HG03575 (cell line): ENCODE measurements around the gene HLA-A.
"Not testable (repeated sequence)": the region's sequence is repeated elsewhere in the genome, so short reads cannot be mapped to it uniquely, and the experiment has no call there.

Experiments used
- ATAC-seq: cut with Tn5 transposase; IDR thresholded peaks from one replicate; pipeline ENCODE4 v1.9.1; 2021; ENCODE audit not compliant: unreplicated experiment, insufficient number of reproducible peaks, low FRiP score; ENCODE audit errors: extremely low read depth

HLA-A gene

DNA sequence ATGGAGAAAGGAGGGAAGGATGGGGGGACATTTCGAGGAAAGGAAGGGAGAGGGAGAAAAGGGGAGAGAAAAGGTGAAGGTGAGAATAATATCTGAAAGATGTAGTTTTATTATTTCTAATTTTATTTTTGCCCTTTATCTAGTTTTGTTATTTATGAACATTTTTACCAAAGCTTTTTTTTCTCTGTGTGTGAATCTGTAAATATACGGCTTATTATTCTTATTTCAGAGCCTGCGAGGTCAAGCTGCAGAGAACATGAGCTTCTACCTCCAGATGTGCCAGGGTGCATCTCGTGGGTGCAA, 35.0 kb downstream of the HLA-A start:
- ATAC-seq: no peak

- not testable (repeated sequence) for ATAC-seq
Observed at GRCh38 chr6:29980013-29980412, 37.7 kb downstream of the HLA-A start.

GRCh38 chr6:29980511-29980910, 38.2 kb downstream of the HLA-A start:
- ATAC-seq: no peak

- ATAC-seq: no peak
Observed at GRCh38 chr6:29981211-29981812, 39.0 kb downstream of the HLA-A start.

- ATAC-seq: no peak
Observed at GRCh38 chr6:29982097-29982496, 39.8 kb downstream of the HLA-A start.

- no peak for ATAC-seq
Observed at GRCh38 chr6:29984232-29984631, 41.9 kb downstream of the HLA-A start.

DNA sequence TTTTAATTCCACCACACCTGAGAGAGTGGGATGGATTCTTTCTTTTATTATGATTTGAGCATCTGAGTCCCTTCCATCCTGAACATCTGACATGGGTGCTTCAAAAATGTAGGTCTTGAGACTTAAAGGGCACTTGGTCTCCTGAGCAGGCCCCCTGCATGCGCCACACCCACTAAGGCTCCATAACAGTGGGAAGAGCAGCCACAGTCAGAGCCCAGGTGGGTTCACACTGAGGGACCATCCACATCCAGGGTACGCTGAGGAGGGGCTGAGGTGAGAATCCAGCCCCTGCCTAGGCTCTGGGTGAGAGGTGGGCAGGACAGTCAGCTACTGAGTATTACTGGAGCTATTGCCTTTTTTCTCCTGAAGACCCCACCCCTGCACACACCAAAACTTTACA, 42.7 kb downstream of the HLA-A start:
- no peak for ATAC-seq

DNA sequence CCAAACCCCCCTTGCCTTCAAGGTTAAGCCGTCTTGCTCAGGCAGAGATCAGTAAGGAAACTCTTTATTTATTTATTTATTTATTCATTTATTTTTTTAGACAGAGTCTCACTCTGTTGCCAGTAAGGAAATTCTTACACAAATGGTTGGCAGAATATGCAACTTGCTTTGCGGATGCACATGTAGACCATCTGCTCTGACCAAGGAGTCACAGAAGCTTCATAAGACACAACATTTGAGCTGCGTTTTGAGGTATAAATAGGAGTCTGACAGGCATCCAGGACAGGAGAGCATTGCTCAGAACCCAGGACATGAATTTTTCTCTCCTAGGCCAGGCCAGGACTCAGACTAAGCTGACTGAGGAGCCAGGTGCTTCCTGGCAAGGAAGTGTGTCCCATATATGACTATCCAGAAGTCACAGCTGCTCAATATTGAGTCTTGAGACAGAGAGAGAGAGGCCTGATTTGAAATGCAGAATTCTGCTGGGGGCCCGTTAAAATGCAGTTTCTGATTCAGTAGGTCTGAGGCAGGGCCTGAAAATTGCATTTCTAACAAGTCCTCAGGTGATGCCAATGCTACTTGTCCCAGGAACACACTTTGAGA, 43.9 kb downstream of the HLA-A start:
- no peak for ATAC-seq

DNA sequence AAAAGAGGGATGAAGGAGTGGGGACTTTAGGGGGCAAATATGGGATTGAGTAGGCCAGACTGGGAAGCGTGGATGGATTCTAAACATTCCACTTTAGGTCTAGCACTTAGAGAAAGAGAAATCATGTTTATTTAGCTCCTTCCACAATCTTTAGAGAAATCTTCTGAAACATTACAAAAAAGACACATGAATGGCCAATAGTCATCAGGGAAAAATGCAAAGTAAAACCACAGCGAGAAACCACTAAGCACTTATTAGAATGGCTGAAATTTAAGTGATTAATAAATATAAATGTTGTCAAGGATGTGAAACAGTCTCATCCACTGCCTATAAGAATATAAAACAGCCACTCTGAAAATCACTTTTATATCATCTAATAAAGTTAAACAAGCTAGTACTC, 46.9 kb downstream of the HLA-A start:
- ATAC-seq: no peak

DNA sequence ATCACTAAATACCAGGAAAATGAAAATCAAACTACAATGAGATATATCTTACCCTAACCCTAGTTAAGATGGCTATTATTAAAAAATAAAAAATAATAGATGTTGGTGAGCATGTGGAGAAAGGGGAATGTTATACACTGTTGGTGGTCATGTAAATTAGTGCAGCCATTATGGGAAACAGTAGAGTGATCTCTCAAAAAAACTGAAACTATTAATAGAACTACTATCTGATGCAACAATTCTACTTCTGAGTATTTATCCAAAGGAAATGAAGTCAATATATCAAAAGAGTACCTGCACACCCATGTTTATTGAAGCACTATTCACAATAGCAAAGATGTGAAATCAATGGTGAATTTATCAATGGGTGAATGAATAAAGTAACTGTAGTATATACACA, 48.6 kb downstream of the HLA-A start:
- no peak for ATAC-seq

DNA sequence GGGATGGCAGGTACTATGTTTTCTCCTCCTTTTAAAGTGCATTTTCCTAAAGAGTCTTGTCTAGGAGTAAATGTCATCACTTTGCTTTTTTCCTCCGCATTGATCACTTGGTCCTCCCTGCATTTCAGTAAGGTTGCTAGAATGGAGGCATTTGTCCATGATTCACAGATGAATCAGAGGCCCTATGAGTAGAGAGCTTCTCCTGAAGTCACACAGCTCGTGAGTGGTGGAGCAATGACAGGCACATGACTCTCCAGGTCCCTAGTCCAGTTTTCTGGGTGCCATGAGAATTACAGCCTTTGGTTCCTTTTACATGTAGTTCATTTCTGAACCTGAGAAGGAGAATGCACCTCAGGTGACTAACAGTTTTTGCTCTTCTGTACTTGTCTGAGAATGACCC, 50.5 kb downstream of the HLA-A start:
- ATAC-seq: no peak

GRCh38 chr6:29994826-29995225, 52.5 kb downstream of the HLA-A start:
- no peak for ATAC-seq

DNA sequence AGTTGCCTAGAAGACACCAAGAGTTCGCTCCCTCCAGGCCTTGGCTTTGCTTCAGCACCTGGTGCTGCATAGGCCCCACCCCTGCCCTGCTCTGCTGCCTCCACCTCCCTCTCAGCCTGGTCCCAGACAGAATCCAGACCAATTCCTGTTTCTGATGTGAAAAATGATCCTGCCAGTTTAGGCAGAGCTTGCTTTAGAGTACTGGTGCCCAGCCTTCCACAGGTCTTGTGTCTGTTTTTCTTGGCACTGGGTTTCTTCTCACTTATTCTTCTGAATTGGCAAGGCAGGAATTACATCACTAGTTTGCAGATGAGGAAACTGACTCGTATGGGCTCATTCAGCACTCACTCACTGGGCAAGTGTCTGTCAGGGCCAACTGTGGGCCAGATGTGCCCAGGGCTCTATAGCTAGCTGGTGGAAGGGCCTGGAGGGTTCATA, 53.0 kb downstream of the HLA-A start:
- no peak for ATAC-seq
